Umbilical cord (tissue), 2 donors: ENCODE measurements around the gene GALNT17. TPM values are rescaled to one million over a fixed set of nuclear protein-coding genes. Genes with fewer than 3 reads are reported as not detected.

Experiments used
- DNase-seq: peaks from one replicate; pipeline ENCODE4 v3.0.0-alpha.2; 2015; ENCODE audit warnings: low spot score
- total RNA-seq: library from RNA; depleted of rRNA; stranded (reverse); fragments of >200 nt; gene quantifications from one replicate; pipeline ENCODE4 v1.2.3, GENCODE V29; 2014; ENCODE audit warnings: low replicate concordance; ENCODE audit not compliant: insufficient read depth

GALNT17 gene
- total RNA-seq = 3.9 TPM

DNA sequence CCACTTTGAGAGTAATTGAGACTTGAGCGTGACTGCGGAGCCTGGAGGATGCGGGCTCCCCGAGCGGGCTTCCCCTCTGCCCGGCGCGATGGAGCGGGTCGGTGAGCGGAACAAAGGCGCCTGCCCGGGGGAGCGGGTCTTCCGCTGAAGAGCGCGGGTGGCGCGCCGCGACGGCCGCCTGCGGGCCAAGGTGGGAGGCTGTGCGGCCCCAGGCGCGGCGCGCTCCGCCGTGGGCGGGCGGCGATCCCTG, at the start of gene GALNT17:
TSS of gene GALNT17 (plus strand) at position 18 of the 250 bp plus-strand sequence.
- DNase-seq = no peak

DNA sequence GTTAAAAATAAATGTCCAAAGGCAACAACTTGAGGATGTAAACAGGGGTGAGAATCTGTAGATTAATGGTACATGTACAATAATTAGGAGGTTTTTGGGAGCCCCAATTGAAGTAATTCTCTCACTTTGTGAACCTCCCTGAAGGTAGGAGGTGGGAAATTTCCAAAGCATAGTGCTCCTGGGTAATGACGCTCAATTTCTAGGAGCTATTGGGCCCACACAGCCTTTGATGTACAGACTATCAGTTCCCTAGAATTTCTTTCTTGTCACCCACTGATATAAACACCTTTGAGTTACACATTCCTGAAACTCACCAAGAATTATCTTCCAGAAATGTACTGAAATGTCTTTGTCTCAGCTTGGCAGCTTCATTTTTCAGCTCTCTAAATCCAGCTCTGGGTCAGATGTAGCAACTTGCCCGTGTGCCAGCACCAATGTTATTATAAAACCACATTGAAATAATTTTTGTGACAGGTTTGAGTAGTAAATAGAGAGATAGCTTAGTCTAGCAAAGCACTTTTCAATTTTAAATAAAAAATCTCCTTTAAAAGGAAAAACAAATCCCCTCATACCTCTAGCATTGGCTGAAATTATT, 36.6 kb upstream of the GALNT17 start:
- DNase-seq = no peak

DNA sequence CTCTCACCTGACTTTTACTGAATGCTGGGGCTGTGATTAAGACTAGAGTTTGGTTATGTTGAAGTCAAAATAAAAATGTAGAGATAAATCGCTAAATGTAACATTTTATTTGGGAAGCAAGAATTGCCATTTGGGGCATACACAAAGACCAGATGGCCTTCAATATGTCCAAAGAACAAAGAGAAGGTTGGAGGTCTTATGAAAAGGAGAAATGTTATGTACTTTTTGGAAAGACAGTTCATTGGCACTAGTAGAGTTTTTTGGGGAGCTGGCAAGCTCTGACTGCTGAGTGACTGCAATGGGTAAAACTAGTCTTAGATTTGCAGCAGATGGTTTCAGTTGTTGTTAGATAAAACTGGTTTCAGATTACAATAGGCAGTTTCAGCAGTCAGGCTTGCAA, 35.6 kb upstream of the GALNT17 start:
- no peak for DNase-seq

DNA sequence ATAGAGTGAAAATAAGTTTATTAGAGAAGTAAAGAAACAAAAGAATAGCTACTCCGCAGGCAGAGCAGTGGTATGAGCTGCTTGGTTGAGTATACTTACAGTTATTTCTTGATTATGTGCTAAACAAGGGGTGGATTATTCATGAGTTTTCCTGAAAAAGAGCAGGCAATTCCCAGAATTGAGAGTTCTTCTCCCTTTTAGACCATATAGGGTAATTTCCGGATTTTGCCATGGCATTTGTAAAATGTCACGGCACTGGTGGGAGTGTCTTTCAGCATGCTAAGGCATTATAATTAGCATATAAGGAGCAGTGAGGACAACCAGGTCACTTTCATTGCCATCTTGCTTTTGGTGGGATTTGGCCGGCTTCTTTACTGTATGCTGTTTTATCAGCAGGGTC, 25.7 kb upstream of the GALNT17 start:
- DNase-seq = no peak

DNA sequence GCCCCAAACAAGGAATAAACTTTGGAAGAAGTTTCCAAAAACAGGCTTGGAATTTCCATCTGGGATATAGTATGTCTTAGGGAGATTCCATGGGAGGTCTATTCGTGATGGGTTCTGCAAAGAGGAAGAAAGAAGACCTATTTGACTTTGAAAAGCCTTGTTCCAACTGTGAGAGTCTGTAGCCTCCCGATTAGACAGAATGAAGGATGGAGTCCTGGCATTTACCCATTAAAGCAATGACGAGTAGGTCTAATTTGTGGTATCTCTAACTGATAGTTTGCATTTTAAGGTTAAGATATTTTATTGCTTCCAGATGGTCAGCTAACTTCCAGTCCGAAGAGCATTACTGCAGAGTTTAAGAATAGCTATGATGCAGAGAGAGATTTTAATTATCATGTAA, 19.5 kb upstream of the GALNT17 start:
- peak; percentile 6 for DNase-seq

DNA sequence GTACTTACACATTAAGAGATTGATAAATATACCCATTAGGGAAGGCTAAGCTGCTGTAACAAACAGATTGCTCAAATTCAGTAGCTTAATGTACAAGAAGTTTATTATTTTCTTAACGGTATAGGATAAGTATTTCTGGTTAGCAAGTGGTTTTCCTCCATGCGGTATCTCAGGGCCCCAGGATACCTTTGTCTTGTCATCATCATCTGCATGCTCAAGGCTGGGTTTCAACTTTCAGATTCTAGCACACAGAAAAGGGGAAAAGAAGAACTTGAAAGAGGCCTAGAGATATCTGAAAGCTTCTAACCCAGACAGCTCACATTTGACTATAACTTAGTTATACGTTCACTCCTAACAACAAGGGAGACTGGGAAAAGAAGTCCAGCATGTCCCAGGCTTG, 11.8 kb upstream of the GALNT17 start:
- no peak for DNase-seq

DNA sequence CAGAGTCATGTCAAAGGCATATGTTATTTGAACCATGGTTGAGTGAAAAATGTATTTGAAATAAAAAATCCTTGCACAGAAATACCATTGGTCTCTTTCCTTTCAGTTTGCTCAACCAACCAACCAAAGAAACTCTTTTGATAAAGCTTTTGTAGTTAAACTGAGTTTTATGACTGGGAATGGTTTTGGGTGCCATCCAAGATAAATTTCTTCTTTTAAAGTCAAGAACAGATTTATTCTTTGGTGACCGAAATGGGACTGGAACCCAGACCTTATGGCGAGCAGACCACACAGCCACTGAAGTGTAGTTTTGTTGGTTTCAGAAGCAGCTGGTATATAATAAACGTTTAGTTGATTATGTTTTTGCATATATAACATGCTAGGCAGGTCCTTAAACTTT, 2.8 kb upstream of the GALNT17 start:
- DNase-seq = no peak

DNA sequence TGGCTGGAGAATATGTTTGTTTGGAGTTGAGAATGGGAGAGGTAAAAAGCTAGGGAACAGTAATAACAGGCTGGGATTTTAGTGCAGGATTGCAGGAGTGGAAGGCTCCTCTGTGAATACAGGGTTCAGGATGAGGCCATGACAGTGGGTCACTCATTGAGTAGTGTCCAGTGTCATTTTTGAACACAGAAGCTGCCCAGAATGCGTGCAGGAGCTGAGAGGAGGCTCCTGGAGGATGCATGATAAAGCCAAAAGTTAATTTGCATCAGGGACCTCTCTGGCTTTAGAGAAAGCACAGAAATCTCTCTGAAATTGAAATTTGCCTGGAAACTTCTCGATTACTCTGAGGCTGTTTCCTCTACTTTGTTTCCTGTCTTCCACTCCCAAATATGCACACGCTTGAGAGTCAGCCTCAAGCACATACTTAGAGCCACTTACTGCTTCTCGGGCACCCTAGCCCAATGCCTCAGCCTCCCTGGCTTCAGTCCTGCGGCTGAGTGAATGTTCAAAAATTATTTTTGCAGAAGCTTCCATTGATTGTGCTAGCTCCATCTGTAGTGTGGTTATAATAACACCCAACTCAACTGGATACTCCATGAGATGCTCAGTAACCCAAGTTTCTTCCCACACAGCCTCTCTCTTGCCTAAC, 1.8 kb upstream of the GALNT17 start:
- no peak for DNase-seq

DNA sequence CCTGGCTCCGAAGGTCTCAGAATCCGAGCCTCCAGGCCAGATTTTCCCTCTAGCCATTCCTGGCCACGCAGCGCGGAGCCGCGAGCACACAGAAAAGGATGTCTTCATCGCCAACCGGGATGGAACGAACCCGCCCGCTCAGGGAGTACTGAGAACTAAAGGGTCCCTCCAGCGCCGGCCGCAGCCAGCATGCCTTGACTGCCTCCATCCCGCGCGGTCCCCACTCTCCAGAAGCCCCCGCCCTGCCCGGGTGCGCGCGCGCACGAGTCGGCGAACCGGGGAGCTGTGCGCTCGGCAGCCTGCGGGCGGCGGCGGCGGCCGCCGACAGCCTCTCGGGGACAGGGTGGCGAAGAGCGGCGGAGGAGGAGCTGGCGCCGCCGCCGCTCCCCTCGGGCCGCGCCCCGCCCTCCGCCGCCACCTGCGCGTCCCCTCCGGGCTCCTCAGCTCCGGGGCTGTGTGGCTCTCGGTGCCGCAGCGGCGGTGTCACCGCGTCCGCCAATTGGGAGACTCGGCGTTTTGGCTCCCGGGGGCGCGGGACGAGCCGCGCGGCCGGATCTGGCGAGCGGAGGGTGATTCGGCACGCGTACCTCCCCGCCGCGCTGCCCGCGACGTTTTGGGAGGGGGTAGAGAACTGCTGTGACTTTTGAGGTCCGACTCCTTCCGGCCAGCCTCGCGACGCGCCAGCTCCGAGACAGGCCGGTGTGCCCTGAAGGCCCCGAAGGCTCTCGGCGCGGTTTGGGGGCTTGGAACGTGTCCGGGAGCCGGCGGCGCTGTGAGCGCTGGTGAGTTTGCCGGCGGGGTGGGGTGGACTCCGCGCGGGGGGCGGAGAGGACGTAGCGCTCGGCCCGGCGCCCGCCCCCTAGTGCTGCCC, 453 bp upstream of the GALNT17 start:
- DNase-seq = peak; percentile 52

DNA sequence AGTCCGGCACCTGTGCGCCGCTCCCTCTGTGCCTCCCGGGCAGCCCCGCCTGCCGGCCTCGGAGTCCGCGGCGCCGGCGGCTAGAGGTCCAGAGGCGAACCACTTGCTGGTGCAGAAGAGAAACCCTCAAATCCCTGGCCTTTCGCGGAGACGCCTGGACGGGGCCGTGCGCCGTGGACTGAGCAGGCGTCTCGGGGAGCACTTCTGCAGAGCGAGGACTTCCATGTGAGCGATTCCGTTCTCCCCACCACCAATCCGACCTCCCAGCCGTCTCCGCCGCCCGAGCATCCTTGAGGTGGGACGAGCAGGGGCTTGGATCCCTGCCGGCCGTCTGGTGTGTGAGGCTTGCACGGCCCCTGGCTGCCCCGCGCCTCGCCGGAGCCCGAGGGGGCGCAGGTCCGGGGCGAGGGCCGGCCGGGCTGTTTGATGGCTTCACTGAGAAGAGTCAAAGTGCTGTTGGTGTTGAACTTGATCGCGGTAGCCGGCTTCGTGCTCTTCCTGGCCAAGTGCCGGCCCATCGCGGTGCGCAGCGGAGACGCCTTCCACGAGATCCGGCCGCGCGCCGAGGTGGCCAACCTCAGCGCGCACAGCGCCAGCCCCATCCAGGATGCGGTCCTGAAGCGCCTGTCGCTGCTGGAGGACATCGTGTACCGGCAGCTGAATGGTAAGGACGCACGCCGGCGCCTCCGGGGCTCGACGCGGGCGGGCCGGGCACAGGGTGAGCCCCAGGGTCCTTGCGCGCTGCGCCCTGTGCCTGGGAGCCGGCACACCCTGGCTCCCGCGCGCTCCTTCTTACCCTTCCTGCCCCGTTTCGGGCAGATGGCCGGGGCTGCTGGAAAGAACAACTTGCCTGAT, 660 bp downstream of the GALNT17 start:
- DNase-seq = peak; percentile 2

DNA sequence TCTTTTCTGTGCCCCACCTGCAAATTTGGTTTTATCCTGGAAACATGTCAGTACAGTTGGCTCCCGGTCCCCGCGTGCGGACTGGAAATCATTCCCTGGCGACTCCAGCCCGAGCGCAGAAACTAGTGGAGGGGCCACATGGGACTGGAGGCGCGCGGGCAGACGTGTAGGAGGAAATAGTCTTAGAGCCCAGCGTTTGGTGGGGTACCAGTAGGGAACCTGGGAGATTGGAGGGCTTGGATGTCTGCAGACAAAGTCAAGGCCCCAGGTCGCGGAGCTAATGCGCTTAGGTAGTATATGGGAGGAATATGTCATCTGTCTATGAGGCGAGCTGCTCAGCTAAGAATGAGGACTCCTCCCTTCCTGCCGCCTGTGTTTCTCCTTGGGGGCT, 1.3 kb downstream of the GALNT17 start:
- no peak for DNase-seq

DNA sequence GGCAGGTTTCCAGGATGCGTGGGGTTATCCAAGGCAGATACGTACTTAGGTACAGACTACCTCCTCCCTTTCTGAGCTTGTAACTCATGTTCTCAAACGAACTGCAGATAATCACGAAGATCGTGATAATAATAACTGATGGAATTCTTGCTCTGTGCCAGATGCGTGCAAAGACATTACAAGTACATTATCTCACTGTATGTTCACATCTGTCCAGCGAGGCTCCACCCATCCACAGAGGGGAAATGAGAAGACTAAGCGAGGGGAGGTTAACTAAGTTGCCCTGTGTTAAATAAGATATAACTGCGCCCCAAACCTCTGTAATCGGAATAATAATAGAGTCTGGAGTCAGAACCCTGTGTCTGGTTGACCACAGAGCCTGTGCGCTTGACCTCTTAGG, 1.9 kb downstream of the GALNT17 start:
- DNase-seq = no peak

DNA sequence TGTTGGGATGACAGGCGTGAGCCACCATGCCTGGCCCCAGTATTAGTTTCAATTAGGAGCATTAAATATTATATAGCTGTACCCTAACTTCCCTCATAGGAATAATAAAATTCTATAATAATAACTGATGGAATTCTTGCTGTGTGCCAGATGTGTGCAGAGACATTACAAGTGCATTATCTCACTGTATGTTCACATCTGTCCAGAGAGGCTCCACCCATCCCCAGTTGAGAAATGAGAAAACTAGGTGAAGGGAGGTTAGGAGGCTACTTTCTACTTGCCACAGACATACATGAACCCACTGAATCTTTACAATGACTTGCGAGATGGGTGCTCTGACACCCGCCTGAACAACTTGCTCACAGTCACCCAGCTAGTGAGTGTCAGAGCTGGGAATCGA, 3.2 kb downstream of the GALNT17 start:
- DNase-seq = no peak

DNA sequence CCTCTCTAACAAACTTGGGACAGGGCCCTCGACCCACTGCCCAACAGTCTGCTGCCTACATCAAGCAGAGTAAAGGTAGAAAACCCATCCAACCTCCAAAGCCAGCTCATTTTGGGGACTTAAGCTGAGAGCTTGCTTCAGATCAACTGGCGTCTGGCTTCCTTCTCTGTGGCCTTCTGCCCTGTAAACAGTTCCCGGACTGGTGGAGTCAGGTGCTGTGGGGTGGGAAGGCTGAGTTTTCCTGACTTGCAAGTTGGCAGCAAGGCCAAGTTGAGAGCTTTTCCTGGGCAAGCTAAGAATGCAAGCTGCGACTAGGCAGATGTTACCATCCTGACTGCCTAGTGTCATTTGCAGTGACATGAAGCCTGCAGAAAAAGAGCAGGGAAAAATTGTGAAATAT, 3.7 kb downstream of the GALNT17 start:
- no peak for DNase-seq

DNA sequence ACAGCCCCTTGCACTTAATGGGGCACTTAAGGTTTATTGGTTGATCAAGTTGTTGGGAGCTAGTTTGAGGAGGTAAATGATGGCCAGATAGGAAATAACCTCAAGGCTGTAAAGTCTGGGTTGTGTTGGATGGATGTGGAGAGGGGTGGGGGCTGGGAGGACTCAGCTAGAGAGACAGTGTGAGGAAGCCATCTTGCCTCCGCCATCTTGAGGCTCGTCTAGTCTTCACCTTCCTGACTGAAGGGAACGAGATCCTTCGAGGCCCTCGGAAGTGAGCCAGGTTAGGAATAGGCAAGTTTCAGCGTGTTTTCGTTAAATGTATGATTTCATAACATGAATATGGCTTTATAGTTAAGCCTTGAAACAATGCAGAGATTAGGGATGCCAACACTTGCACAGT, 5.5 kb downstream of the GALNT17 start:
- no peak for DNase-seq

DNA sequence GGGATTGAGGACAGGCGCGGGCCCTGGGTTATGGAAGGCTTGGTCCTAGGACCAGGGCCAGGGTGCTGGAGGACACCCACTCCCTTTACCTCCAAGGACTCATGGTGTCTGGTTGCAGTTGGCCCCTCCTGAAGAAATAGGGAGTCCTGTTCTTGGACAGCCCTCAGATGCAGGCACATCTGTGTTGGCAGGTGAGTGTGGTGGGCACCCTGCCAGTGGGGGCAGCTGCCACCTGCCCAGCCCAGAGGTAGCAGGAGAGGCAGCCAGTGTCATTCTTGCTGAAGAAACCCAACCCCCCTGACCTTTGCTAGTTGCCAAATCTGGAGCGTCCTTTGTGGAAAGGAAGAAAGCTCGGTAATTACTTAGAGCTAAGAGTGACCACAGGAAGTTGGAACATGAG, 8.3 kb downstream of the GALNT17 start:
- no peak for DNase-seq

DNA sequence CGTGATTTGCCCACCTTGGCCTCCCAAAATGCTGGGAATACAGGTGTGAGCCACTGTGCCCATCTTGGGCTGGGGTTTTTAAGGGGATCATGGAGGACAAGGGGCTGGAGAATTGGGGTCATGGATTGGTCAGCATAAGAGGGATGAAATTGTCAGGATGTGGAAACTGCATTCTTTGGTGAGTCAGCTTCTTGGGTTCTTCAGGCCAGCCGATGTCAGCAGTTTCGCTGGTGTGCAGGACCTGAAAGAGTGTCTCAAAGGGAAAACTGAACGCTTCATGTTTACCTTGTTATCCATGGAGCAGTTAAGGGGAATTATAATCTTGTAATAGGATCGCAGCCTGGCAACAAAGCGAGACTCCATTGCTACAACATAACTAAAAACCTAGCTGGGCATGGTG, 13.0 kb downstream of the GALNT17 start:
- no peak for DNase-seq

DNA sequence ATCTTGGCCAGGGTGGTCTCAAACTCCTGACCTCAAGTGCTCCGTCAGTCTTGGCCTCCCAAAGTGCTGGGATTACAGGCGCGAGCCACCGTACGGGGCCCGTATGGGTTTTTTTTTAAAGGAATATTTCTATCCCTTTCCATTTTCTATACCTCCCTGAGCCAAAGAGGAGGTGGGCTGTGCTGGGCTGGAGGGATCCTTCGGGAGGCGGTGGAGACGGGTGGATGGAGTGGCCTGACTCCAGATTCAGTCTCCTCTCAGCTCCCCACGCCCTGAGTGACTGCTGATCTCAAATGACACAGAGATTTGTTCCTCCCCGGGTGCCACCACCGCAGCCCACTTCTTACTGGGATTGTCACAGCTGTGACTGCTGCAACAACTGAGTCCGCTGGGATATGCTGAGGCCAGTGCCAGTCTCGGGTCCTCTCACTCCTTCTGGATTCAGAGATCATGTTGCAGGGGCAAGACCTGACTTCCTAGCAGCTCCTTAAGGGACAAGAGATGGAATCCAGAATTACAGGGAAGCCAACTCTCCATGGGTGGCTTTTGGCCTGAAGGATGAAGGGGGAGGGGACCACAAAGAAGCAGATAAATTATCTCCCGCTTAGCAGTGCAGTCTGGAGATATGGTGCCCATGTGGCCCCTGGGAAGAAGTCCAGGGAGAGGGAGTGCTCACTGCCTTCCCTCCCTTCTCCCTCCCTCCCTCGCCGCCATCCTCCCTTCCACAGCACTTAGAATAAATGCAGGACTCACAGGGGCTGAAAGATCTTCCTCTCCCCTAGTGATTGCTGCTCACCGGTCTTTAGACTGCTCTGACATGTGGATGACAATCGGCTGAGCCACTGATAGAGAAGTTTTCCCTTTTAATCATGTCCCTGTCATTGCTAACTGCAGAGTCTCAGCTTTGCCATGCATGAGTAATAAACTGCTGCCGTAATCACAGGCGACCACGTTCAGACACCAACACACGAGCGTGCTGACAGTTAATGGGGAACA, 14.3 kb downstream of the GALNT17 start:
- peak; percentile 55 for DNase-seq

DNA sequence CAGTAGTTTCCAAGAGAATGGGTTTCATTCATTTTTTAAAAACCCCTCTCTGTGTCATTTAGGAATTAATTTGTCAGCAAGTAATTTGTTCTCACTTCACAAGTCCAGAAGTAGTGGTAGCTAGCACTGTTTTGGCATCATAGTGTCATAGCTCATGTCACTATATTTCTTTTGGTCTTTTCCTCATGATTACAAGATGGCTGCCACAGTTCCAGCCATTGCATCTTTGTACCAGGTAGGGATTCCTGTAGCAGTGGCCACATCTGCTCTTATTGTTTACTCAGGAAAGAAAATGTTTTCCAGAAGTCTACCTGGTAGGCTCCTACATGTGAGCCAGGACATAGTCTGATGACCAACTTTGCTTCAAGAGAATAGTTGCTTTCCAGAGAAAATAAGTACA, 16.2 kb downstream of the GALNT17 start:
- no peak for DNase-seq

DNA sequence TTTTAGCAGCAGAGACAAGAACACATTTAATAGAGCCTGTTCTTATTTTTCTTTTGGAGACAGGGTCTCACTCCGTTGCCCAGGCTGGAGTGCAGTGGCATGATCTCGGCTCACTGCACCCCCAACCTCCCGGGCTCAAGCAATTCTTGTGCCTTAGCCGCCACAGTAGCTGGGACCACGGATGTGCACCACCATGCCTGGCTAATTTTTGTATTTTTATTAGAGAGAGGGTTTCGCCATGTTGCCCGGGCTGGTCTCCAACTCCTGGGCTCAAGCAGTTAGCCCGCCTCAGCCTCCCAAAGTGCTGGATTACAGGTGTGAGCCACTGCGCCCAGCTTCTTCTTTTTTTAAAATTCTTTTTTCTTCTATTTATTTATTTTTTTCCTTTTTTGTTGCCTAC, 23.3 kb downstream of the GALNT17 start:
- DNase-seq = no peak

DNA sequence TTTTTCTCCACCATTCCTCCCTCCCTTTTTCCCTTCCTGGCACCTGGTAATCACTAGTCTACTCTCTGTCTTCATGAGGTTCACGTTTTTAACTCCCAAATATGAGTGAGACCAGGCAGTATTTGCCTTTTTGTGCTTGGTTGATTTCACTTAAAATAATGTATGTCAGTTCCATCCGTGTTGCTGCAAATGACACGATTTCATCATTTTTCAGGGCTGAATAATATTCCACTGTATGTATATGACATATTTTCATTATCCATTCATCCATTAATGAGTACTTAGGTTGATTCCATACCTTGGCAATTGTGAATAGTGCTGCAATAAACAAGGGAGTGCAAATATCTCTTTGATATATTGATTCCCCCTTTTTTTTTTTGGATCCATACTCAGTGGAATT, 25.8 kb downstream of the GALNT17 start:
- DNase-seq = no peak
